PC-3 (cell line): ENCODE measurements around the gene PRR5L.

Experiments used
- EZH2 ChIP-seq: fragments of 300-600 bp; sonication (generic); IDR thresholded peaks from one replicate; pipeline ENCODE4 v1.6.1; 2017; ENCODE audit warnings: antibody characterized with exemption, mild to moderate bottlenecking, low read length; ENCODE audit not compliant: unreplicated experiment
- TF ChIP-seq, protein P1 (sequence below): fragments of 300-600 bp; sonication (generic); conservative IDR thresholded peaks from 2 replicates; pipeline ENCODE4 v1.5.1; 2017; ENCODE audit warnings: antibody characterized with exemption, low read depth, mild to moderate bottlenecking, low read length

DNA sequence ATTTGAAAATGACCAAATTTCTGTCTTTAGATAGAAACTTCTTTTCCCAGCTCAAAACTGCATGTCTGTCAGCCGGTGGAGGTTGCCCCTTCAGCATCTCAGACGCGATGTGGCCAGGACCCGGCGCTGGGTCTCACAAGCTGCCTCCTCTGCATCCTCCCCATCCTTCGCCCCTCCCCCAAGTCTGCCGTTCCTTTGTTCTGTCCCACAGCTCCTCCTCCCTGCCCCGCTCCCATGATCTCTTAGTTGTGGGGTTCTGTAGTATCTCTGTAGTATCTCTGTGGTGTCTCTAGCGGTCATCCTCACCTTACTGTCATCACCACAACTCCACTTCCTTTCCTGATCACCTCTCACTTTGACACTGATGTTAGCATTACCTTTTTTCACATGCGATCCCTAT is 164.1 kb downstream of the PRR5L start:
- TF ChIP-seq, protein P1, sequence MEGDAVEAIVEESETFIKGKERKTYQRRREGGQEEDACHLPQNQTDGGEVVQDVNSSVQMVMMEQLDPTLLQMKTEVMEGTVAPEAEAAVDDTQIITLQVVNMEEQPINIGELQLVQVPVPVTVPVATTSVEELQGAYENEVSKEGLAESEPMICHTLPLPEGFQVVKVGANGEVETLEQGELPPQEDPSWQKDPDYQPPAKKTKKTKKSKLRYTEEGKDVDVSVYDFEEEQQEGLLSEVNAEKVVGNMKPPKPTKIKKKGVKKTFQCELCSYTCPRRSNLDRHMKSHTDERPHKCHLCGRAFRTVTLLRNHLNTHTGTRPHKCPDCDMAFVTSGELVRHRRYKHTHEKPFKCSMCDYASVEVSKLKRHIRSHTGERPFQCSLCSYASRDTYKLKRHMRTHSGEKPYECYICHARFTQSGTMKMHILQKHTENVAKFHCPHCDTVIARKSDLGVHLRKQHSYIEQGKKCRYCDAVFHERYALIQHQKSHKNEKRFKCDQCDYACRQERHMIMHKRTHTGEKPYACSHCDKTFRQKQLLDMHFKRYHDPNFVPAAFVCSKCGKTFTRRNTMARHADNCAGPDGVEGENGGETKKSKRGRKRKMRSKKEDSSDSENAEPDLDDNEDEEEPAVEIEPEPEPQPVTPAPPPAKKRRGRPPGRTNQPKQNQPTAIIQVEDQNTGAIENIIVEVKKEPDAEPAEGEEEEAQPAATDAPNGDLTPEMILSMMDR, result no peak
- no peak for TF ChIP-seq EZH2
